Karpas-422 (cell line): ENCODE measurements around the gene CDC16. TPM values are rescaled to one million over a fixed set of nuclear protein-coding genes. Genes with fewer than 3 reads are reported as not detected.

ENCODE experiments used
- DNase-seq: peaks from one replicate; pipeline ENCODE4 v3.0.0-alpha.2; 2015
- H2AFZ ChIP-seq: fragments of 200-600 bp; sonication (generic); 2 replicates; pipeline ENCODE4 v1.6.1; 2014; ENCODE audit warnings: antibody characterized with exemption, low read length, mixed read lengths
- H3K27ac ChIP-seq: fragments of 200-600 bp; sonication (generic); 2 replicates; pipeline ENCODE4 v1.5.1; 2014; ENCODE audit warnings: mild to moderate bottlenecking, low read length, moderate library complexity
- H3K27me3 ChIP-seq: fragments of 200-600 bp; sonication (generic); 2 replicates; pipeline ENCODE4 v1.6.1; 2014; ENCODE audit warnings: low read length, mixed read lengths
- H3K36me3 ChIP-seq: fragments of 200-600 bp; sonication (generic); 2 replicates; pipeline ENCODE4 v1.6.1; 2014; ENCODE audit warnings: low read length, mixed read lengths; ENCODE audit not compliant: insufficient read depth
- H3K4me1 ChIP-seq: fragments of 200-600 bp; sonication (generic); 2 replicates; pipeline ENCODE4 v1.6.1; 2014; ENCODE audit warnings: mild to moderate bottlenecking, low read length, mixed read lengths
- H3K4me2 ChIP-seq: fragments of 200-600 bp; sonication (generic); 2 replicates; pipeline ENCODE4 v1.6.1; 2014; ENCODE audit warnings: low read length, low read depth, mild to moderate bottlenecking; ENCODE audit not compliant: poor library complexity, severe bottlenecking
- H3K4me3 ChIP-seq: fragments of 200-600 bp; sonication (generic); 2 replicates; pipeline ENCODE4 v1.5.1; 2014; ENCODE audit warnings: mild to moderate bottlenecking, antibody characterized with exemption, low read length, mixed read lengths
- H3K79me2 ChIP-seq: fragments of 200-600 bp; sonication (generic); 2 replicates; pipeline ENCODE4 v1.6.1; 2014; ENCODE audit warnings: mild to moderate bottlenecking, low read length, mixed read lengths
- H3K9ac ChIP-seq: fragments of 200-600 bp; sonication (generic); 2 replicates; pipeline ENCODE4 v1.6.0; 2014; ENCODE audit warnings: low read length
- H3K9me2 ChIP-seq: fragments of 200-600 bp; sonication (generic), shearing (Covaris generic); replicated peaks from 2 replicates; pipeline ENCODE4 v1.6.0; 2014; ENCODE audit warnings: mild to moderate bottlenecking, low read length, moderate library complexity; ENCODE audit not compliant: insufficient read depth
- H3K9me3 ChIP-seq: fragments of 300-700, 200-600 bp; sonication (generic); 2 replicates; pipeline ENCODE4 v1.6.1; 2014; ENCODE audit warnings: low read length, mixed read lengths
- H4K20me1 ChIP-seq: fragments of 200-600 bp; sonication (generic); 2 replicates; pipeline ENCODE4 v1.6.1; 2014; ENCODE audit warnings: mild to moderate bottlenecking, antibody characterized with exemption, low read length, low read depth; ENCODE audit not compliant: insufficient read depth
- total RNA-seq: library from RNA; depleted of rRNA; stranded (reverse); fragments of >200 nt; shearing (Covaris generic); gene quantifications from 2 replicates; pipeline ENCODE4 v1.2.3, GENCODE V29; 2014; ENCODE audit warnings: low replicate concordance

CDC16 gene
- total RNA-seq, 1 experiment from 2014 or later = 57.1 TPM

- Histone ChIP-seq H3K79me2 (peaks cover 10% of the 10 kb centered on the region; the same call in 1 of the 2 replicates), H3K27me3 (no peaks in the 10 kb centered on the region), H4K20me1 (no peaks in the 10 kb centered on the region), H3K9ac (no peak overlapping the region), H2AFZ (no peak overlapping the region), H3K4me3 (no peak overlapping the region), H3K9me3 (no peaks in the 10 kb centered on the region), H3K4me1 (no peaks in the 10 kb centered on the region), H3K4me2 (no peak overlapping the region), H3K27ac (no peak overlapping the region), H3K9me2 (no peaks in the 10 kb centered on the region), H3K36me3 (peaks cover 16% of the 10 kb centered on the region; the same call in 1 of the 2 replicates)
- DNase-seq = no peak
Measured at GRCh38 chr13:114298866-114299265, 64.2 kb downstream of the CDC16 start.

GRCh38 chr13:114299604-114300305 lies 65.1 kb downstream of the CDC16 start:
- Histone ChIP-seq H2AFZ (no peak overlapping the region), H3K9me3 (no peaks in the 10 kb centered on the region), H3K4me1 (no peaks in the 10 kb centered on the region), H3K9ac (no peak overlapping the region), H3K79me2 (peaks cover 7% of the 10 kb centered on the region; the same call in 1 of the 2 replicates), H3K27me3 (no peaks in the 10 kb centered on the region), H3K4me2 (no peak overlapping the region), H3K9me2 (no peaks in the 10 kb centered on the region), H3K36me3 (peaks cover 14% of the 10 kb centered on the region; the same call in 1 of the 2 replicates), H3K27ac (no peak overlapping the region), H4K20me1 (no peaks in the 10 kb centered on the region), H3K4me3 (no peak overlapping the region)
- DNase-seq = no peak

GRCh38 chr13:114303700-114304327 lies 69.1 kb downstream of the CDC16 start:
- Histone ChIP-seq H3K4me3 (no peak overlapping the region), H3K4me1 (no peaks in the 10 kb centered on the region), H3K27me3 (no peaks in the 10 kb centered on the region), H3K9me2 (no peaks in the 10 kb centered on the region), H4K20me1 (no peaks in the 10 kb centered on the region), H3K4me2 (no peak overlapping the region), H3K27ac (no peak overlapping the region), H3K79me2 (no peaks in the 10 kb centered on the region), H2AFZ (no peak overlapping the region), H3K9me3 (no peaks in the 10 kb centered on the region), H3K9ac (no peak overlapping the region), H3K36me3 (peaks cover 17% of the 10 kb centered on the region)
- no peak for DNase-seq

GRCh38 chr13:114304346-114305034 lies 69.8 kb downstream of the CDC16 start:
- H3K27me3 ChIP-seq = no peaks in the 10 kb centered on the region

GRCh38 chr13:114309086-114309485 lies 74.4 kb downstream of the CDC16 start:
- H3K4me1 ChIP-seq = peaks cover 31% of the 10 kb centered on the region
- no peak overlapping the region for H2AFZ ChIP-seq
- no peak for DNase-seq
- H4K20me1 ChIP-seq = no peaks in the 10 kb centered on the region
- no peaks in the 10 kb centered on the region for H3K27me3 ChIP-seq
- no peak overlapping the region for H3K27ac ChIP-seq
- no peaks in the 10 kb centered on the region for H3K9me3 ChIP-seq
- no peaks in the 10 kb centered on the region; the same call in 1 of the 2 replicates for H3K9me2 ChIP-seq
- H3K9ac ChIP-seq = no peak overlapping the region
- H3K79me2 ChIP-seq = peaks cover 10% of the 10 kb centered on the region; the same call in 1 of the 2 replicates
- peaks cover 3% of the 10 kb centered on the region; the same call in 1 of the 2 replicates for H3K36me3 ChIP-seq
- H3K4me2 ChIP-seq = no peak overlapping the region
- no peak overlapping the region for H3K4me3 ChIP-seq

More at GRCh38 chr13:114304346-114305034, 69.8 kb downstream of the CDC16 start:
- Histone ChIP-seq H3K4me2 (no peak overlapping the region), H3K4me1 (no peaks in the 10 kb centered on the region), H2AFZ (no peak overlapping the region), H3K36me3 (peaks cover 12% of the 10 kb centered on the region), H3K79me2 (no peaks in the 10 kb centered on the region), H3K9me3 (no peaks in the 10 kb centered on the region), H3K9me2 (no peaks in the 10 kb centered on the region), H3K9ac (no peak overlapping the region), H3K4me3 (no peak overlapping the region), H3K27ac (no peak overlapping the region), H4K20me1 (no peaks in the 10 kb centered on the region)
- no peak for DNase-seq

GRCh38 chr13:114309806-114310410 lies 75.2 kb downstream of the CDC16 start:
- Histone ChIP-seq H3K36me3 (peaks cover 3% of the 10 kb centered on the region; the same call in 1 of the 2 replicates), H3K9me3 (no peaks in the 10 kb centered on the region), H3K4me3 (no peak overlapping the region), H3K27me3 (no peaks in the 10 kb centered on the region), H2AFZ (no peak overlapping the region), H4K20me1 (no peaks in the 10 kb centered on the region), H3K4me1 (peaks cover 31% of the 10 kb centered on the region), H3K9me2 (no peaks in the 10 kb centered on the region; the same call in 1 of the 2 replicates), H3K4me2 (no peak overlapping the region), H3K27ac (no peak overlapping the region), H3K79me2 (peaks cover 16% of the 10 kb centered on the region), H3K9ac (no peak overlapping the region)
- DNase-seq = no peak

- Histone ChIP-seq H3K4me1 (peaks cover 40% of the 10 kb centered on the region), H3K79me2 (peaks cover 26% of the 10 kb centered on the region), H3K9ac (no peak overlapping the region), H3K4me3 (no peak overlapping the region), H2AFZ (no peak overlapping the region), H3K4me2 (no peak overlapping the region), H3K9me2 (no peaks in the 10 kb centered on the region; the same call in 1 of the 2 replicates), H3K27ac (peak overlapping the region; percentile 62; the same call in 1 of the 2 replicates), H3K9me3 (no peaks in the 10 kb centered on the region), H3K27me3 (no peaks in the 10 kb centered on the region), H3K36me3 (no peaks in the 10 kb centered on the region), H4K20me1 (peaks cover 7% of the 10 kb centered on the region; the same call in 1 of the 2 replicates)
- DNase-seq = no peak
Measured at GRCh38 chr13:114310956-114311355, 76.3 kb downstream of the CDC16 start.
